ENCODE results near the gene MRAS. TPM values are rescaled to one million over a fixed set of nuclear protein-coding genes. Genes with fewer than 3 reads are reported as not detected.

The MRAS gene
- polyA plus RNA-seq, 1 donor (not counting 4 experiments of a cell fraction or from before 2014, with no cell fraction given): 7.7 TPM

DNA sequence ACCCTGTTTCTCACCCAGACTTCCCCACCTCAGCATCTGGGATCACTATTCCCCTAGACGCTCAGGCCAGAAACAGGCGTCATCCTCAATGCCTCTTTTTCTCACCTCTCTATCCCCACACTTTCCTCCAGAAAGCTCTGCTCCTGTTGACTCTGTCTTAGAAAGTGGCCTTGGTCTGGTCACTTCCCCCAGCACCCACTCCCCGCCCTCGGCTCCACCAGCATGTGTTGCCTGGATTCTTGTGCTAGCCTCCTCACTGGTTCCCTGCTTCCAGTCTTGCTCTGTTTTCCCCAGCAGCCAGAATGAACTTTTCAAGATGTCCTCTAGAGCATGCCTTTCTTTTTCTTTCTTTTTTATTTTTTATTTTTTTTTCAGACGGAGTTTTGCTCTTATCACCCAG is 46.3 kb downstream of the MRAS start:
- dilution Hi-C loops (cut with MboI; ENCODE audit: extremely low pct_ligation_motif_present, low sequenced_read_pairs): no loop called here
- DNase-seq (ENCODE audit: low read depth, low spot score): no peak
- no peaks in the 10 kb centered on the region for H3K79me2 ChIP-seq (ENCODE audit: control insufficient read depth, insufficient read depth, low read length)

DNA sequence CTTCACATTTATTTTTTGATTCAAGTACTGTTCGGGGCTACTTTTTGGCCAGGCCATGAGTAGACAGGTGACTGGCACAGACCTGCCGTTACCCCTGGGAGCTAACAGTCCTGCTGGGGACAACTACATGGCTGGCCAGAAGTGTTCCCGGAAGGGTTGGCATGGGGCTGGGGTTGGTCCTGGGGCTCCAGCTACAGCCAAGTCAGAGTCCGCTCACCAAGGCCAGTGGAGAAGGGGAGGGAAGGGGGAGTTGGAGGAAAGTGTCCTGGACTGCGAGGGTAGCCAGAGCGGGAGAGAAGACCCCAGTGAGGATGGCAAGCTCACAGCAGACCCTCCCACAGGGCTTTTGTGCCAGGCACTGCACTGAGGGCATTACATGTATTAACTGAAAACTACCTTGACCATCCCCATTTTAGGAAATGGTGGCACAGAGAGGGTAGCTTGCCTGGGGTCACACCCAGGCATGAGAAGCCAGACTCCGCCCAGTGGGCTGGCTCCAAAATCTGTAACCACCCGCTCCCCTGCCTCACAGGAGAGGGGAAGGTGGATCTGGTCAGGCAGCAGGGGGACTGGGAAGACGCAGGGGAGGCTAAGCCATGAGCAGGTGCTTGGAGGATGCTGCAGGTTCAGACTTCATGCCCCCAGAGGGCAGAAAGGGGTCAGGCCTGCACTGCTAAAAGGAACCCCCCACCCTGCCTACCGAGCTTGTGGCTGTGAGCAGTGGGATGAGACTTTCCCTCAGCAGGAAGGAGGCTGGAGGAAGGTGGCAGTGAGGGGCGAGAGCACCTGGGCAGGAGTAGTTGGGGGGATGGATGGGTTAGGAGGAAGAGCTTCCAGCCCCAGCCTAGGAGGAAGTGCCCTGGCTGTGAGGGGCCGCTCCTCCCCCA is 47.7 kb downstream of the MRAS start:
- TF ChIP-seq EZH2 (IDR thresholded peaks at IDR 0.05; ENCODE audit: low read length): no peak
- TF ChIP-seq, protein P1, sequence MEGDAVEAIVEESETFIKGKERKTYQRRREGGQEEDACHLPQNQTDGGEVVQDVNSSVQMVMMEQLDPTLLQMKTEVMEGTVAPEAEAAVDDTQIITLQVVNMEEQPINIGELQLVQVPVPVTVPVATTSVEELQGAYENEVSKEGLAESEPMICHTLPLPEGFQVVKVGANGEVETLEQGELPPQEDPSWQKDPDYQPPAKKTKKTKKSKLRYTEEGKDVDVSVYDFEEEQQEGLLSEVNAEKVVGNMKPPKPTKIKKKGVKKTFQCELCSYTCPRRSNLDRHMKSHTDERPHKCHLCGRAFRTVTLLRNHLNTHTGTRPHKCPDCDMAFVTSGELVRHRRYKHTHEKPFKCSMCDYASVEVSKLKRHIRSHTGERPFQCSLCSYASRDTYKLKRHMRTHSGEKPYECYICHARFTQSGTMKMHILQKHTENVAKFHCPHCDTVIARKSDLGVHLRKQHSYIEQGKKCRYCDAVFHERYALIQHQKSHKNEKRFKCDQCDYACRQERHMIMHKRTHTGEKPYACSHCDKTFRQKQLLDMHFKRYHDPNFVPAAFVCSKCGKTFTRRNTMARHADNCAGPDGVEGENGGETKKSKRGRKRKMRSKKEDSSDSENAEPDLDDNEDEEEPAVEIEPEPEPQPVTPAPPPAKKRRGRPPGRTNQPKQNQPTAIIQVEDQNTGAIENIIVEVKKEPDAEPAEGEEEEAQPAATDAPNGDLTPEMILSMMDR (optimal IDR thresholded peaks at IDR 0.05 in 1 of 3, IDR thresholded peaks at IDR 0.05 in 1 of 3, conservative IDR thresholded peaks at IDR 0.05 in 1 of 3; ENCODE audit: extremely low read depth in 1 of 3, insufficient read depth in 2 of 3, low read length in 3 of 3): no peak
- H3K4me3 ChIP-seq (ENCODE audit: control insufficient read depth in 2 of 3, extremely low read depth in 1 of 3, insufficient read depth in 2 of 3, low read depth in 1 of 3, low read length in 3 of 3): no peak overlapping the region
- no peaks in the 10 kb centered on the region for H3K9me3 ChIP-seq (ENCODE audit: control insufficient read depth, low read depth, low read length)
- dilution Hi-C loops (cut with MboI; ENCODE audit: extremely low pct_ligation_motif_present, low sequenced_read_pairs): no loop called here
- no peaks in the 10 kb centered on the region for H3K9me1 ChIP-seq (ENCODE audit: control insufficient read depth, extremely low read depth, insufficient read depth, low read length)
- no peaks in the 10 kb centered on the region for H3K4me1 ChIP-seq (ENCODE audit: control insufficient read depth, extremely low read depth, insufficient read depth, low read length)
- no peaks in the 10 kb centered on the region for H4K20me1 ChIP-seq (ENCODE audit: control insufficient read depth, extremely low read depth, insufficient read depth, low read length)
- no peaks in the 10 kb centered on the region for H3K79me2 ChIP-seq (ENCODE audit: control insufficient read depth, insufficient read depth, low read length)
- H2AFZ ChIP-seq (ENCODE audit: control insufficient read depth, low read length): no peak overlapping the region
- FAIRE-seq: no peak
- DNase-seq (ENCODE audit: low read depth, low spot score): no peak
- no peaks in the 10 kb centered on the region for H3K36me3 ChIP-seq (ENCODE audit: control insufficient read depth in 2 of 2, extremely low read depth in 1 of 2, insufficient read depth in 2 of 2, low read length in 2 of 2)
- no peaks in the 10 kb centered on the region for H3K27me3 ChIP-seq (ENCODE audit: control insufficient read depth, extremely low read depth, insufficient read depth, low read length)
- no peak overlapping the region for H3K9ac ChIP-seq (ENCODE audit: control insufficient read depth, extremely low read depth, insufficient read depth, low read length)
- no peak overlapping the region for H3K27ac ChIP-seq (ENCODE audit: control insufficient read depth, insufficient read depth, low read length)
- H3K4me2 ChIP-seq (ENCODE audit: control insufficient read depth, extremely low read depth, insufficient read depth, low read depth, low read length): no peak overlapping the region

More for the DNA sequence above, 46.3 kb downstream of the MRAS start:
- Histone ChIP-seq H3K27ac (ENCODE audit: control insufficient read depth, insufficient read depth, low read length) (no peak overlapping the region), H3K9me3 (ENCODE audit: control insufficient read depth, low read depth, low read length) (no peaks in the 10 kb centered on the region), H3K9ac (ENCODE audit: control insufficient read depth, extremely low read depth, insufficient read depth, low read length) (no peak overlapping the region), H3K27me3 (ENCODE audit: control insufficient read depth, extremely low read depth, insufficient read depth, low read length) (no peaks in the 10 kb centered on the region), H4K20me1 (ENCODE audit: control insufficient read depth, extremely low read depth, insufficient read depth, low read length) (no peaks in the 10 kb centered on the region), H3K9me1 (ENCODE audit: control insufficient read depth, extremely low read depth, insufficient read depth, low read length) (no peaks in the 10 kb centered on the region), H3K4me1 (ENCODE audit: control insufficient read depth, extremely low read depth, insufficient read depth, low read length) (peaks cover 10% of the 10 kb centered on the region), H2AFZ (ENCODE audit: control insufficient read depth, low read length) (no peak overlapping the region), H3K36me3 (ENCODE audit: control insufficient read depth in 2 of 2, extremely low read depth in 1 of 2, insufficient read depth in 2 of 2, low read length in 2 of 2) (no peaks in the 10 kb centered on the region), H3K4me2 (ENCODE audit: control insufficient read depth, extremely low read depth, insufficient read depth, low read depth, low read length) (no peak overlapping the region), H3K4me3 (ENCODE audit: control insufficient read depth in 2 of 3, extremely low read depth in 1 of 3, insufficient read depth in 2 of 3, low read depth in 1 of 3, low read length in 3 of 3) (no peak overlapping the region)
- no peak for FAIRE-seq
- TF ChIP-seq, protein P1 (optimal IDR thresholded peaks at IDR 0.05 in 1 of 3, IDR thresholded peaks at IDR 0.05 in 1 of 3, conservative IDR thresholded peaks at IDR 0.05 in 1 of 3; ENCODE audit: extremely low read depth in 1 of 3, insufficient read depth in 2 of 3, low read length in 3 of 3): no peak
- TF ChIP-seq EZH2 (IDR thresholded peaks at IDR 0.05; ENCODE audit: low read length): no peak
